DOHH2 (cell line): ENCODE results near the gene DIP2B.

Source experiments
- H3F3A ChIP-seq: fragments of 200-600 bp; sonication (generic), shearing (Covaris generic); 2 replicates; pipeline ENCODE4 v1.6.0; 2016; ENCODE audit warnings: antibody characterized with exemption, mild to moderate bottlenecking; ENCODE audit not compliant: control insufficient read depth, insufficient read depth
- H3K27ac ChIP-seq: fragments of 200-600 bp; sonication (generic); 2 replicates; pipeline ENCODE4 v1.5.1; 2014; ENCODE audit warnings: low read depth, mild to moderate bottlenecking, low read length, moderate library complexity
- H3K27me3 ChIP-seq: fragments of 200-600 bp; sonication (generic); 2 replicates; pipeline ENCODE4 v1.6.1; 2014; ENCODE audit warnings: mild to moderate bottlenecking, low read length, mixed read lengths; ENCODE audit not compliant: control insufficient read depth
- H3K36me3 ChIP-seq: fragments of 200-600 bp; sonication (generic); 2 replicates; pipeline ENCODE4 v1.6.1; 2014; ENCODE audit warnings: mild to moderate bottlenecking, low read length, moderate library complexity, mixed read lengths; ENCODE audit not compliant: control insufficient read depth
- H3K4me1 ChIP-seq: fragments of 200-600 bp; sonication (generic); 2 replicates; pipeline ENCODE4 v1.6.1; 2014; ENCODE audit warnings: mild to moderate bottlenecking, low read length, mixed read lengths; ENCODE audit not compliant: control insufficient read depth
- H3K4me2 ChIP-seq: fragments of 200-600 bp; sonication (generic); 2 replicates; pipeline ENCODE4 v1.6.0; 2014; ENCODE audit warnings: mild to moderate bottlenecking, low read length, moderate library complexity
- H3K4me3 ChIP-seq: fragments of 200-600 bp; sonication (generic); 2 replicates; pipeline ENCODE4 v1.5.1; 2014; ENCODE audit warnings: mild to moderate bottlenecking, low read length, mixed read lengths
- H3K79me2 ChIP-seq: fragments of 200-600 bp; sonication (generic); 2 replicates; pipeline ENCODE4 v1.6.1; 2014; ENCODE audit warnings: mild to moderate bottlenecking, low read length, mixed read lengths; ENCODE audit not compliant: control insufficient read depth
- H3K9me2 ChIP-seq: fragments of 200-600 bp; sonication (generic); replicated peaks from 2 replicates; pipeline ENCODE4 v1.6.1; 2014; ENCODE audit warnings: mild to moderate bottlenecking, low read length, mixed read lengths; ENCODE audit not compliant: control insufficient read depth
- H3K9me3 ChIP-seq: fragments of 200-600 bp; sonication (generic); 2 replicates; pipeline ENCODE4 v1.6.1; 2014; ENCODE audit warnings: antibody characterized with exemption, low read length, mixed read lengths; ENCODE audit not compliant: control insufficient read depth, insufficient read depth
- H4K20me1 ChIP-seq: fragments of 200-600 bp; sonication (generic); 2 replicates; pipeline ENCODE4 v1.6.0; 2014; ENCODE audit warnings: low read depth, mild to moderate bottlenecking, antibody characterized with exemption, low read length, moderate library complexity; ENCODE audit not compliant: control insufficient read depth, insufficient read depth
- CTCF ChIP-seq: fragments of 200-600 bp; sonication (generic); IDR thresholded peaks from one replicate; pipeline ENCODE4 v1.5.1; 2014; ENCODE audit warnings: antibody characterized with exemption, mild to moderate bottlenecking, low read depth, low read length; ENCODE audit not compliant: poor library complexity, severe bottlenecking
- EZH2phosphoT487 ChIP-seq: fragments of 200-600 bp; sonication (generic); IDR thresholded peaks from 2 replicates; pipeline ENCODE4 v1.6.1; 2017; ENCODE audit warnings: borderline replicate concordance, mild to moderate bottlenecking, antibody characterized with exemption, low read length, moderate library complexity, mixed read lengths

The DIP2B gene

DNA sequence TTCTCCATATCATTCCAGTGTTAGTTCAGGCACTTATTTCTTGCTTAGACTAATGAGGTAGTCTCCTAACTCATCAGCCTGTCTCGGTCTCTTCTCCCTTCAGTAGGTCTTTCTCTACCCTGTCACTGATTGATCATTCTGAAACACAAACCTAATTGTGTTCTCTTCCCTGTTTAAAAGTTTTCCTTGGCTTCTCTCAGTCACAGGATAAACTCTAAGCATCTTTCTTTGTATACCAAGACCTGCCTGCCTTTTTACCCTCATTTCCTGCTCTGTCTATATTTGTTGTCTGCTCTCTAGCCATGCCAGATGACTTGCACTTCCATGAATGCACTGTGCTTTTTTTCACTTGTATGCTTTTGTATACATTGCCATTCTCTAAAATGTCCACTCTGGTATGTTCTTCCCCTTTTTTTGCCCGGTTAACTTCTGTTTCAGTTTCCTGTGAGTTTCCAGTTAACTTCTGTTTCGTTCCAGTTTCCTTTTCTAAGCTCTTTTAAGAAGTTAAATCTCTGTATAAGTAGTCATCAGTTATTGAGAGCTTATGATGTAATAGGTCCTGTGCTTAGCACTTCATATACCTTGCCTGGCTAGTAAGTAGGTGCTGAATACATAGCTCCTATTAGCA is 12.8 kb downstream of the DIP2B start:
- Histone ChIP-seq H3K9me3 (no peaks in the 10 kb centered on the region), H3K27me3 (no peaks in the 10 kb centered on the region), H3F3A (peaks cover 15% of the 10 kb centered on the region), H3K79me2 (peaks cover 72% of the 10 kb centered on the region), H3K27ac (no peak overlapping the region), H3K4me1 (peaks cover 58% of the 10 kb centered on the region), H3K36me3 (no peaks in the 10 kb centered on the region), H3K4me3 (no peak overlapping the region), H4K20me1 (0 out of 2 replicates have a peak, but pooled peaks cover 3% of the 10 kb centered on the region), H3K9me2 (no peaks in the 10 kb centered on the region), H3K4me2 (peak overlapping the region; percentile 18)
- TF ChIP-seq CTCF (no peak), EZH2phosphoT487 (no peak)

GRCh38 chr12:50518090-50518489 is 13.3 kb downstream of the DIP2B start:
- no peaks in the 10 kb centered on the region for H3K9me2 ChIP-seq
- no peaks in the 10 kb centered on the region; the same call in 1 of the 2 replicates for H3K36me3 ChIP-seq
- H3K79me2 ChIP-seq, result peaks cover 68% of the 10 kb centered on the region
- H3K4me1 ChIP-seq, result peaks cover 58% of the 10 kb centered on the region
- H3K9me3 ChIP-seq, result no peaks in the 10 kb centered on the region
- H4K20me1 ChIP-seq, result 0 out of 2 replicates have a peak, but pooled peaks cover 3% of the 10 kb centered on the region
- H3K27ac ChIP-seq, result no peak overlapping the region
- H3F3A ChIP-seq, result peaks cover 15% of the 10 kb centered on the region
- H3K4me3 ChIP-seq, result no peak overlapping the region
- TF ChIP-seq CTCF, result no peak
- no peak for TF ChIP-seq EZH2phosphoT487
- no peaks in the 10 kb centered on the region for H3K27me3 ChIP-seq
- peak overlapping the region; percentile 18 for H3K4me2 ChIP-seq

- peaks cover 61% of the 10 kb centered on the region for H3K79me2 ChIP-seq
- no peak overlapping the region for H3K4me2 ChIP-seq
- 0 out of 2 replicates have a peak, but pooled peaks cover 3% of the 10 kb centered on the region for H4K20me1 ChIP-seq
- no peak overlapping the region for H3K27ac ChIP-seq
- H3K4me3 ChIP-seq, result no peak overlapping the region
- no peaks in the 10 kb centered on the region for H3K9me3 ChIP-seq
- H3K9me2 ChIP-seq, result no peaks in the 10 kb centered on the region
- peaks cover 52% of the 10 kb centered on the region for H3K4me1 ChIP-seq
- peaks cover 15% of the 10 kb centered on the region for H3F3A ChIP-seq
- H3K36me3 ChIP-seq, result no peaks in the 10 kb centered on the region; the same call in 1 of the 2 replicates
- H3K27me3 ChIP-seq, result no peaks in the 10 kb centered on the region
- TF ChIP-seq EZH2phosphoT487, result no peak
- TF ChIP-seq CTCF, result no peak
Measured at GRCh38 chr12:50519353-50519752, 14.6 kb downstream of the DIP2B start.
